HCT116 (cell line): Measurements from ENCODE around the gene CPB1. TPM values are rescaled to one million over a fixed set of nuclear protein-coding genes. Genes with fewer than 3 reads are reported as not detected.

Experiments
- ATAC-seq: fragments of 200-7000 bp; cut with Tn5 transposase; 2 replicates; pipeline ENCODE4 v1.9.1; 2020; ENCODE audit warnings: mild to moderate bottlenecking, moderate library complexity
- BruUV-seq: library from RNA; stranded (reverse); fragments of 400-500 nt; replicated peaks from 2 replicates; lab custom pipeline; 2021; lab: Mats Ljungman, UMichigan
- CTCF ChIA-PET: fragments of 300-600 bp; sonication (Branson Sonifier 250); formaldehyde crosslinking; loops from one replicate; lab custom pipeline; 2021; ENCODE audit warnings: antibody characterized with exemption; lab: Charles Lee
- POLR2A ChIA-PET: fragments of 300-600, 350-600 bp; sonication (Branson Sonifier 250); formaldehyde crosslinking; loops from one replicate; lab custom pipeline; 2021; ENCODE audit warnings: antibody characterized with exemption; lab: Charles Lee
- RAD21 ChIA-PET, 2 experiments: fragments of 300-600 bp; sonication (Branson Sonifier 250); formaldehyde crosslinking; loops; one replicate each; lab custom pipeline; 2023; ENCODE audit warnings: low total read pairs in 2 of 2; ENCODE audit not compliant: uncharacterized antibody in 2 of 2, unreplicated experiment in 2 of 2, low non-redundant PET in 1 of 2; lab: Charles Lee
- DNase-seq: peaks from one replicate; pipeline ENCODE4 v3.0.0-alpha.2; 2010; ENCODE audit warnings: low read depth, low spot score
- H2AFZ ChIP-seq: fragments of 200-600 bp; shearing (Covaris generic), sonication (generic); 2 replicates; pipeline ENCODE4 v1.6.1; 2017; ENCODE audit warnings: low read depth, mixed run types, mixed read lengths, antibody characterized with exemption, low read length; ENCODE audit not compliant: poor library complexity, severe bottlenecking
- H3K27ac ChIP-seq: 2 replicates; pipeline ENCODE4 v1.5.1; 2012; ENCODE audit warnings: low read depth, low read length
- H3K27me3 ChIP-seq: fragments of 200-600 bp; sonication (generic); 2 replicates; pipeline ENCODE4 v1.6.1; 2016; ENCODE audit warnings: mixed run types, low read length, mixed read lengths; ENCODE audit not compliant: insufficient read depth
- H3K36me3 ChIP-seq, 2 experiments: fragments of 200-500 bp in 1 of 2; fragments of 200-600 bp in 1 of 2; sonication (Bioruptor generic) in 1 of 2; sonication (generic) in 1 of 2; 2 replicates each; pipeline versions ENCODE4 v1.5.1 to v1.6.1; 2014 to 2016; ENCODE audit warnings: low read length in 2 of 2, inconsistent platforms in 1 of 2, mixed read lengths in 1 of 2, mixed run types in 1 of 2; ENCODE audit not compliant: insufficient read depth in 2 of 2, control insufficient read depth in 1 of 2
- H3K4me1 ChIP-seq, 2 experiments: fragments of 200-600 bp in 1 of 2; sonication (generic) in 1 of 2; 2 replicates each; pipeline versions ENCODE4 v1.5.1 to v1.6.1; 2012 to 2017; ENCODE audit warnings: low read length in 2 of 2, inconsistent platforms in 1 of 2, mild to moderate bottlenecking in 1 of 2, mixed read lengths in 1 of 2, mixed run types in 1 of 2, moderate library complexity in 1 of 2; ENCODE audit not compliant: insufficient read depth in 2 of 2, control insufficient read depth in 1 of 2
- H3K4me2 ChIP-seq: fragments of 200-600 bp; sonication (generic); 2 replicates; pipeline ENCODE4 v1.6.1; 2017; ENCODE audit warnings: mixed run types, low read length, mixed read lengths
- H3K4me3 ChIP-seq, 2 experiments: fragments of 200-600 bp in 1 of 2; sonication (generic) in 1 of 2; replicated peaks in 1 of 2; 2 replicates each; pipeline ENCODE4 v1.5.1; 2011 to 2016; ENCODE audit warnings: low read length in 2 of 2, control low read depth in 1 of 2, low read depth in 1 of 2, mild to moderate bottlenecking in 1 of 2, mixed read lengths in 1 of 2, mixed run types in 1 of 2
- H3K79me2 ChIP-seq: fragments of 200-600 bp; sonication (generic); 2 replicates; pipeline ENCODE4 v1.6.1; 2017; ENCODE audit warnings: mild to moderate bottlenecking, mixed run types, low read length, moderate library complexity, mixed read lengths; ENCODE audit not compliant: insufficient read depth
- H3K9ac ChIP-seq: fragments of 200-600 bp; sonication (generic); 2 replicates; pipeline ENCODE4 v1.6.1; 2016; ENCODE audit warnings: low read length, mixed read lengths
- H3K9me2 ChIP-seq: fragments of 200-600 bp; sonication (generic), shearing (Covaris generic); 2 replicates; pipeline ENCODE4 v1.6.1; 2017; ENCODE audit warnings: mixed run types, mild to moderate bottlenecking, moderate library complexity; ENCODE audit not compliant: insufficient read depth
- H3K9me3 ChIP-seq, 2 experiments: fragments of 200-500 bp in 1 of 2; fragments of 200-600 bp in 1 of 2; sonication (Bioruptor generic) in 1 of 2; sonication (generic) in 1 of 2; 2 replicates each; pipeline ENCODE4 v1.6.1; 2014 to 2017; ENCODE audit warnings: low read length in 2 of 2, mixed read lengths in 2 of 2, inconsistent platforms in 1 of 2, low read depth in 1 of 2, mild to moderate bottlenecking in 1 of 2, mixed run types in 1 of 2, moderate library complexity in 1 of 2; ENCODE audit not compliant: control insufficient read depth in 1 of 2, insufficient read depth in 1 of 2
- H4K20me1 ChIP-seq: fragments of 200-600 bp; sonication (generic), shearing (Covaris generic); 2 replicates; pipeline ENCODE4 v1.6.1; 2017; ENCODE audit warnings: mixed run types, mild to moderate bottlenecking, moderate library complexity; ENCODE audit not compliant: insufficient read depth
- ATF3 ChIP-seq: IDR thresholded peaks from 2 replicates; pipeline ENCODE4 v1.6.1; 2012
- CTCF ChIP-seq, 3 experiments: fragments of 200-600 bp in 1 of 3; sonication (generic) in 1 of 3; IDR thresholded peaks in 2 of 3; conservative IDR thresholded peaks in 1 of 3; 2 replicates each; pipeline ENCODE4 v1.5.1; 2012 to 2017; ENCODE audit warnings: low read depth in 2 of 3, low read length in 2 of 3, antibody characterized with exemption in 1 of 3, borderline replicate concordance in 1 of 3, control low read depth in 1 of 3, mild to moderate bottlenecking in 1 of 3, mixed read lengths in 1 of 3, mixed run types in 1 of 3, moderate library complexity in 1 of 3; ENCODE audit not compliant: insufficient read depth in 1 of 3
- EGR1 ChIP-seq: IDR thresholded peaks from 2 replicates; pipeline ENCODE4 v1.6.1; 2012; ENCODE audit warnings: low read depth
- ELF1 ChIP-seq: IDR thresholded peaks from 2 replicates; pipeline ENCODE4 v1.6.1; 2012; ENCODE audit warnings: low read depth, borderline replicate concordance
- EZH2phosphoT487 ChIP-seq: fragments of 200-600 bp; IDR thresholded peaks from 2 replicates; pipeline ENCODE4 v1.6.1; 2018; ENCODE audit warnings: antibody characterized with exemption, borderline replicate concordance
- FOSL1 ChIP-seq: IDR thresholded peaks from 2 replicates; pipeline ENCODE4 v1.6.1; 2012; ENCODE audit warnings: low read depth
- JUND ChIP-seq: IDR thresholded peaks from 2 replicates; pipeline ENCODE4 v1.6.1; 2012
- MAX ChIP-seq: IDR thresholded peaks from 2 replicates; pipeline ENCODE4 v1.6.1; 2012
- POLR2A ChIP-seq: IDR thresholded peaks from 2 replicates; pipeline ENCODE4 v1.7.0; 2011; ENCODE audit warnings: borderline replicate concordance; ENCODE audit not compliant: insufficient read depth, insufficient read length; ENCODE audit errors: extremely low read depth
- RAD21 ChIP-seq: IDR thresholded peaks from 2 replicates; pipeline ENCODE4 v1.6.1; 2012; ENCODE audit warnings: low read depth, mild to moderate bottlenecking
- REST ChIP-seq: IDR thresholded peaks from 2 replicates; pipeline ENCODE4 v1.6.1; 2012; ENCODE audit warnings: low read depth
- SRF ChIP-seq: IDR thresholded peaks from 2 replicates; pipeline ENCODE4 v1.6.1; 2012; ENCODE audit warnings: low read depth
- TCF7L2 ChIP-seq: IDR thresholded peaks from 2 replicates; pipeline ENCODE4 v1.7.0; 2011; ENCODE audit warnings: borderline replicate concordance, inconsistent platforms; ENCODE audit not compliant: insufficient read depth, insufficient read length; ENCODE audit errors: extremely low read depth
- YY1 ChIP-seq: IDR thresholded peaks from 2 replicates; pipeline ENCODE4 v1.6.1; 2011; ENCODE audit warnings: low read length, low read depth, moderate library complexity, mild to moderate bottlenecking; ENCODE audit not compliant: insufficient replicate concordance; ENCODE audit errors: extremely low read depth
- intact Hi-C: fragments of 100-400 bp; cut with micrococcal nuclease; formaldehyde crosslinking; loops from 2 replicates; pipeline ENCODE4 v1.10.0; 2022
- total RNA-seq: library from RNA; stranded (reverse); gene quantifications from one replicate; pipeline ENCODE4 v1.2.1, GENCODE V29; 2021; ENCODE audit not compliant: unreplicated experiment

The CPB1 gene
- total RNA-seq, 1 experiment from 2014 or later, result 6.2 TPM

GRCh38 chr3:148853076-148853475 lies 25.5 kb downstream of the CPB1 start:
- no TSS peak for BruUV-seq
- no peaks in the 10 kb centered on the region for H3K36me3 ChIP-seq
- ChIA-PET CTCF (no interaction called here), RAD21 (no interaction called here), POLR2A (no interaction called here)
- ATAC-seq (no peak), DNase-seq (no peak)
- H3K4me3 ChIP-seq, result no peak overlapping the region
- no peaks in the 10 kb centered on the region for H3K4me1 ChIP-seq
- no peak overlapping the region for H3K4me2 ChIP-seq
- no peak overlapping the region for H3K9ac ChIP-seq
- H3K79me2 ChIP-seq, result no peaks in the 10 kb centered on the region
- no peaks in the 10 kb centered on the region for H3K27me3 ChIP-seq
- TF ChIP-seq ELF1 (no peak), YY1 (no peak), JUND (no peak), ATF3 (no peak), REST (no peak), FOSL1 (no peak), POLR2A (no peak), MAX (no peak), TCF7L2 (no peak), EGR1 (no peak), CTCF (IDR thresholded peaks at IDR 0.05 in 2 of 3, conservative IDR thresholded peaks at IDR 0.05 in 1 of 3; ENCODE audit: borderline replicate concordance in 1 of 3, insufficient read depth in 1 of 3, low read depth in 2 of 3, low read length in 2 of 3) (no peak), EZH2phosphoT487 (no peak), RAD21 (no peak), SRF (no peak)
- H3K9me3 ChIP-seq, result no peaks in the 10 kb centered on the region
- H4K20me1 ChIP-seq, result no peaks in the 10 kb centered on the region
- intact Hi-C loops, result no loop called here
- H3K27ac ChIP-seq, result no peak overlapping the region
- H2AFZ ChIP-seq, result no peak overlapping the region
- no peaks in the 10 kb centered on the region for H3K9me2 ChIP-seq
